ENCODE measurements around the gene AR.

The AR gene, protein sequence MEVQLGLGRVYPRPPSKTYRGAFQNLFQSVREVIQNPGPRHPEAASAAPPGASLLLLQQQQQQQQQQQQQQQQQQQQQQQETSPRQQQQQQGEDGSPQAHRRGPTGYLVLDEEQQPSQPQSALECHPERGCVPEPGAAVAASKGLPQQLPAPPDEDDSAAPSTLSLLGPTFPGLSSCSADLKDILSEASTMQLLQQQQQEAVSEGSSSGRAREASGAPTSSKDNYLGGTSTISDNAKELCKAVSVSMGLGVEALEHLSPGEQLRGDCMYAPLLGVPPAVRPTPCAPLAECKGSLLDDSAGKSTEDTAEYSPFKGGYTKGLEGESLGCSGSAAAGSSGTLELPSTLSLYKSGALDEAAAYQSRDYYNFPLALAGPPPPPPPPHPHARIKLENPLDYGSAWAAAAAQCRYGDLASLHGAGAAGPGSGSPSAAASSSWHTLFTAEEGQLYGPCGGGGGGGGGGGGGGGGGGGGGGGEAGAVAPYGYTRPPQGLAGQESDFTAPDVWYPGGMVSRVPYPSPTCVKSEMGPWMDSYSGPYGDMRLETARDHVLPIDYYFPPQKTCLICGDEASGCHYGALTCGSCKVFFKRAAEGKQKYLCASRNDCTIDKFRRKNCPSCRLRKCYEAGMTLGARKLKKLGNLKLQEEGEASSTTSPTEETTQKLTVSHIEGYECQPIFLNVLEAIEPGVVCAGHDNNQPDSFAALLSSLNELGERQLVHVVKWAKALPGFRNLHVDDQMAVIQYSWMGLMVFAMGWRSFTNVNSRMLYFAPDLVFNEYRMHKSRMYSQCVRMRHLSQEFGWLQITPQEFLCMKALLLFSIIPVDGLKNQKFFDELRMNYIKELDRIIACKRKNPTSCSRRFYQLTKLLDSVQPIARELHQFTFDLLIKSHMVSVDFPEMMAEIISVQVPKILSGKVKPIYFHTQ

DNA sequence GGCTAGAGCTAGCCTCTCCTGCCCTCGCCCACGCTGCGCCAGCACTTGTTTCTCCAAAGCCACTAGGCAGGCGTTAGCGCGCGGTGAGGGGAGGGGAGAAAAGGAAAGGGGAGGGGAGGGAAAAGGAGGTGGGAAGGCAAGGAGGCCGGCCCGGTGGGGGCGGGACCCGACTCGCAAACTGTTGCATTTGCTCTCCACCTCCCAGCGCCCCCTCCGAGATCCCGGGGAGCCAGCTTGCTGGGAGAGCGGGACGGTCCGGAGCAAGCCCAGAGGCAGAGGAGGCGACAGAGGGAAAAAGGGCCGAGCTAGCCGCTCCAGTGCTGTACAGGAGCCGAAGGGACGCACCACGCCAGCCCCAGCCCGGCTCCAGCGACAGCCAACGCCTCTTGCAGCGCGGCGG lies at the start of gene AR:
AR (plus strand) TSS at position 204 of the 400 bp plus-strand sequence. CDS start 1,126 bp downstream, outside the sequence.
- DNase-seq, result no peak

DNA sequence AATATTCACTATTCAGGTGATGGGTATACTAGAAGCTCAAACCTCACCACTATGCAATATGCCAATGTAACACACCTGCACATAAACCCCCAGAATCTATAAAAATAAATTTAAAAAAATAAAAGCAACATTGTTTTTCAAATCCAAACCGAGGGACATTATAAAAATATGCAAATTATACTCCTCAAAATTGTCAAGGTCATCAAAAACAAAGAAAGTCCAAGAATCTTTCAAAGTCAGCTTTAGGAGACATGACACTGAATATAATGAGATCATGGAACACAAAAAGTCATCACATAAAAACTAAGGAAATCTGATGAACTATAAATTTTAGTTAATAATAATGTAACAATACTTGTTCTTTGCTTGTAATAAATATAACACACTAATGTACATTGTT lies 43.2 kb upstream of the AR start:
- DNase-seq, result no peak

DNA sequence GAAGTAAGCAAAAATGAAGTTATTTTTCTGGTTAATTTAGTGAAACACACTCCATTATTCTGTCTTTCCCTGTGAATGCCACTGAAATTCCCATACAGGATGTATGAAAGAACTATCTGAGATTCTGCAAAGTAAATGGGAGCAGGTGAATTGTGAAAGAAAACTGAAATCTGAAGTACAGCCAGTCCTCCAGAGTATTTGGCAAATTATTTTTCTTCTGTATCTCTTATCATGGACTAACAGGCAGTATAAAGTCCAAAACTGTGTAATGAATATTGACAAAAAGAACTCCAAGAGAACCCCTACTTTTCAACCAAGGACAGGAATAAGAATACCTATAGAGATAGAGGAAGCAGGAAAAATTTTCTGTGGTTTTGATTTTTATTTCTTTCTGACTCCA lies 40.8 kb upstream of the AR start:
- no peak for DNase-seq

DNA sequence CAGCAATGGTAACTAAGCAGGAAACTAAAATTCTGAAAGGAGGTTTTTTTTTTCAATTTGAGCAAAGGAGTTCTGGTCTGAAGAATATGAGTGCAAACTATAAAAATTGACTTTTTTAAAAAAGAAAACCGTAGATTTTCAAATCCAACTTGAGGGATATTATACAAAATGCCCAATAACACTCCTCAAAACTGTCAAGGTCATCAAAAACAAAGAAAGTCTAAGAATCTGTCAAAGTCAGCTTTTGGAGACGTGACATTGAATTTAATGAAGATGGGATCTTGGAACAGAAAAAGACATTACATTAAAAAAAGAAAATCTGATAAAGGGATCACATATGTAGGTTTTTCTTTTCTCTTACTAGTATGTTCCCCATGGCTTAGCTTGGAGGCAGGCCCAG lies 40.4 kb upstream of the AR start:
- DNase-seq, result no peak

DNA sequence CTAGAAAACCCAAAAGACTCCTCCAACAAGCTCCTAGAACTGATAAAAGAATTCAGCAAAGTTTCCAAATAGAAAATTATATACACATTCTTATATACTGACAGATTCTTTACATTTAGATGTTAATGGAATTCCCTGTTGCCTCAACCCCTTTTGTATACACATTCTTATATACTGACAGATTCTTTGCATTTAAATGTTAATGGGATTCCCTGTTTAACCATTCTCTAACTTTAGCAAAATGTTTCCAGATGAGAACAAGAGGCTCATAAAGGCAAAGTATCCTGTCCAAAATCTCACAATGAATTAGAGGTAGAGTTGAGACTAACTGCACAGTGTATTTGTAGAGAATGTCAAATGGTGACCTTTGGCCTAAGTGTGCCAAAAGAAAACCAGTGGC lies 23.1 kb upstream of the AR start:
- no peak for DNase-seq

DNA sequence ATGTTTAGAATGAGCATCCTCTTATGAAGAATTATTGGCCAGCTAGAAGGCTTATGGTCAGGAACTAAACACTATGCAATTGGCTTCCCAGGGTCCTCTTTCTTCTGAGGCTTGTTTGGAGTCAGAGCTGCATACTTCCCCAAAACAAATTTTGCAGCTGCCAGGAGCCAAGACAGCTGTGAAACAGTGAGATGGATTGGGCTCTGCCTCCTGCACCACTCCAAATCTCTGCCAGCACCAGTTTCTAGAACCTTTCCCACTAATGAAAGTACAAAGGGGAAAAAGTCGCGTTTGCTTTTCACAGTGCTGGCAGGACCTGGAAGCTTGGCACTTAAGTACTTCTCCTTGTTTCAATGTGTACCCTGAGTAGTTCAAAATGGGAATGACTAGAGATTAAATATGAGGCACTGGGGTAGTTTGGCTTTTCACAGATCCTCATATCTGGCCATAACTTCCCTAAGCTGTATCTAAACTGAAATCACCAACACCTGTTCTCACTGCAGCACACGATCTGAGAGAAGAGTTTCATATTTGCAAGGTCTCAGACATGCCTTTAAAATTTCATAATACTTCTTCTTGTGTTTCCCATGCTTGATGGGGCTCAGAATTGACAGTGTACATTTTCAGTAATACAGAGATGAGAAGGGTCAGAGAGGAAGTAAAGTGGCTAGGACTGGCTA lies 20.7 kb upstream of the AR start:
- DNase-seq, result no peak

DNA sequence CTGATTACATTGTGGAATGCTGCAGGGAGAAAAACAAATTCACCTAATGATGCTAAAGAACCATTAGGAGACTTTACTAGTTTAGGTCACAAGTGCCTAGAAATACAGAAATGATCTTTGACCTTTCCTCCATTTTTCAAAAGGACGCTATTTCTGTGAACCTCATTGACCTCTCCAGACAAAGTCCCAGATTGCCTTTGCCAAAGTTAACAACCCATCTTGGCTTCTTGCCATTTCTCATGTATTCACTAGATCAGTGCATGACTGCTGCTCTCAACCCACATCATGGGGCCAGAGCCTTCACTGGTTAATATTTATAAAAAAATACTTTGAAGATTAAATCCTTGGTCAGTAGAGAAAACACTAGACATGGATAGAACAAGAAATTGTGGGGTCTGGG lies 19.9 kb upstream of the AR start:
- no peak for DNase-seq

DNA sequence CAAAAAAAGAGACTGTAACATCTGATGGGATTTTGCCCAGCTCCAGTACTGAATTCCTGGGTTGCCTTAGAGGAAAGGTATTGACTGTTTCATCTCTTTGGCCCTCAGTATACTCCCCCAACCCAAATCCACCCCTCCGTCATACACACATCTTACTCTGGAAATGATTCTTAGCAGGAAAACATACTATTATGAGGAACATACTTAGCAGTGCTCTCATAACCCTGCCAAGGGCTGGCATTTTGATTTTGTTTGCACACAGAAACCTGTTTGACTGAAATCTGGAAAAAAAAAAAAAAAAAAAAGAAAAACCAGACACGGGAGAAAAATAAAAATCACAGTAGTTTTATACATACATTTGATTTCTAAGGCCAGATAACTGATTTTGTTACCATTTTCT lies 19.4 kb upstream of the AR start:
- no peak for DNase-seq

DNA sequence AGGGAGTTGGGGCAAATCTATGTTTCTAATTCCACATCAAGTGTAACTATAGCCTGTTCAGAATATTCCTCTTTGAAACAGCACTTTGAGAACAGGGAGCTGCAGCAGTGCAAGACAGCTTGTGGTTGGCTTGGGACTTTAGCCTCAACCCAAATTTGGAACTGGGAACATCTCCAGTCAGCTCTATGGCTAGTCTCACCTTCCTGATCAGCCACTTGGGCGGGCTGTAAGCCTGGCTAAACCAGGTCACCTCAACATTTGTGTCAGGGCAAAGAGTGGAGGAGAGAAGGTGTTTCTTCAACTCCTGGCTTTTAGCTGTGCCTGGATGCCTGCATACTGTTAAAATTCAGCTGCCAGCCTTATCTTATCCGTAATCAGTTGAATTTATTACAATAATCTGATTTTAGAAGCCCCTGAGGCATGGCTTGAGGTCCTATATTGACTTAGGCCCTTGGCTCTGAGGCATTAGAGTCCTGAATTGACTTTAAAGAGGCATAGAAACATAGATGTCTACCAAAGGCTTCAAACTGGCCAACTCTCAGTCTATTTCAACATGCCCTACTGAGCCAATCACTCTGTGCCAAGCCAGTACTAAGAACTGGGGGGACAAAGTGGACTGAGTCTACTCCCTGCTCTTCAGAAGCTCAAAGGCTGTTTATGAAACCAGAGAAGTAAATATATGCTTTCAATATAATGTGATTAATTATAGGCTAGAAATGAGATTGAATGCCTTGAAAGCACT lies 18.7 kb upstream of the AR start:
- DNase-seq, result no peak

DNA sequence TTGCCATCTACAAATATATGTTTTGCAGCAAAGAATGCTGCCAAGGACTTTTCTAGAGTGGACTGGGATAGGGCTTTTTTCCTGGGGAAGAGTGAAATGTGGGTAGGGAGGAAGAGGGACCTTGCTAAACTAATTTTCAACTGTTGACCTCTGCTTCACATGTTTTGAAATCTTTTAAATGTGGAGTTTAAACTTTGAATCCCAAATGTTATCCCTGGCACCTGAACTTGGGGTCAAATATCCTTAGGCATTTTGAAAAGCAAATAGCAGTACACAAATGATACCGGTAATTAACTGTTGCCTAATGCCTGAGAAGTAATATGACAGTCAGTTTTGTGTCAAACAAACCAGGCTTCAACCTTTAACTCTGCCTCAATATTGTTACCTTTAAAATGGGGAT lies 7.3 kb upstream of the AR start:
- DNase-seq, result no peak

DNA sequence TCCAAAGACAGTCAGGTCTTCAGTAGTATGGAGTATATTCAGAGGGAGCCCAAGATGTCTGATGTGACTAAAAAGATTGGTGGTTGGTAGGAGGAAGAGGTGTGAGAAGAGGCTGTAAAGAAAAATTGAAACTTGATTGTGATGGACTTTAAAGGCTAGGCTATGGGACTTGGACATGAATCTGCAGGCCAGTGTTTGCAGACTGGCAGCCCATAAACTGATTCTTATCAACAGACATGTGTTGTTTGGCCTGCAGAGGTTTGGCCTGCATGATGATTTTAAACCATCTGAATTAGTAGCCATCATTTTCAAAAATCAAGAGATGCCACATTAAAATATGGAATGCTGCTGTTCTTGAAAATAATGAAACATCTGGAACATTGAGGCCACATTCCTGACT lies 5.4 kb upstream of the AR start:
- DNase-seq, result no peak

DNA sequence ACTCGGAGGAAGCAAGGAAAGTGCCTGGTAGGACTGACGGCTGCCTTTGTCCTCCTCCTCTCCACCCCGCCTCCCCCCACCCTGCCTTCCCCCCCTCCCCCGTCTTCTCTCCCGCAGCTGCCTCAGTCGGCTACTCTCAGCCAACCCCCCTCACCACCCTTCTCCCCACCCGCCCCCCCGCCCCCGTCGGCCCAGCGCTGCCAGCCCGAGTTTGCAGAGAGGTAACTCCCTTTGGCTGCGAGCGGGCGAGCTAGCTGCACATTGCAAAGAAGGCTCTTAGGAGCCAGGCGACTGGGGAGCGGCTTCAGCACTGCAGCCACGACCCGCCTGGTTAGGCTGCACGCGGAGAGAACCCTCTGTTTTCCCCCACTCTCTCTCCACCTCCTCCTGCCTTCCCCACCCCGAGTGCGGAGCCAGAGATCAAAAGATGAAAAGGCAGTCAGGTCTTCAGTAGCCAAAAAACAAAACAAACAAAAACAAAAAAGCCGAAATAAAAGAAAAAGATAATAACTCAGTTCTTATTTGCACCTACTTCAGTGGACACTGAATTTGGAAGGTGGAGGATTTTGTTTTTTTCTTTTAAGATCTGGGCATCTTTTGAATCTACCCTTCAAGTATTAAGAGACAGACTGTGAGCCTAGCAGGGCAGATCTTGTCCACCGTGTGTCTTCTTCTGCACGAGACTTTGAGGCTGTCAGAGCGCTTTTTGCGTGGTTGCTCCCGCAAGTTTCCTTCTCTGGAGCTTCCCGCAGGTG lies 637 bp downstream of the AR start:
- no peak for DNase-seq

DNA sequence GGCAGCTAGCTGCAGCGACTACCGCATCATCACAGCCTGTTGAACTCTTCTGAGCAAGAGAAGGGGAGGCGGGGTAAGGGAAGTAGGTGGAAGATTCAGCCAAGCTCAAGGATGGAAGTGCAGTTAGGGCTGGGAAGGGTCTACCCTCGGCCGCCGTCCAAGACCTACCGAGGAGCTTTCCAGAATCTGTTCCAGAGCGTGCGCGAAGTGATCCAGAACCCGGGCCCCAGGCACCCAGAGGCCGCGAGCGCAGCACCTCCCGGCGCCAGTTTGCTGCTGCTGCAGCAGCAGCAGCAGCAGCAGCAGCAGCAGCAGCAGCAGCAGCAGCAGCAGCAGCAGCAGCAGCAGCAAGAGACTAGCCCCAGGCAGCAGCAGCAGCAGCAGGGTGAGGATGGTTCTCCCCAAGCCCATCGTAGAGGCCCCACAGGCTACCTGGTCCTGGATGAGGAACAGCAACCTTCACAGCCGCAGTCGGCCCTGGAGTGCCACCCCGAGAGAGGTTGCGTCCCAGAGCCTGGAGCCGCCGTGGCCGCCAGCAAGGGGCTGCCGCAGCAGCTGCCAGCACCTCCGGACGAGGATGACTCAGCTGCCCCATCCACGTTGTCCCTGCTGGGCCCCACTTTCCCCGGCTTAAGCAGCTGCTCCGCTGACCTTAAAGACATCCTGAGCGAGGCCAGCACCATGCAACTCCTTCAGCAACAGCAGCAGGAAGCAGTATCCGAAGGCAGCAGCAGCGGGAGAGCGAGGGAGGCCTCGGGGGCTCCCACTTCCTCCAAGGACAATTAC lies 1.4 kb downstream of the AR start:
- no peak for DNase-seq

DNA sequence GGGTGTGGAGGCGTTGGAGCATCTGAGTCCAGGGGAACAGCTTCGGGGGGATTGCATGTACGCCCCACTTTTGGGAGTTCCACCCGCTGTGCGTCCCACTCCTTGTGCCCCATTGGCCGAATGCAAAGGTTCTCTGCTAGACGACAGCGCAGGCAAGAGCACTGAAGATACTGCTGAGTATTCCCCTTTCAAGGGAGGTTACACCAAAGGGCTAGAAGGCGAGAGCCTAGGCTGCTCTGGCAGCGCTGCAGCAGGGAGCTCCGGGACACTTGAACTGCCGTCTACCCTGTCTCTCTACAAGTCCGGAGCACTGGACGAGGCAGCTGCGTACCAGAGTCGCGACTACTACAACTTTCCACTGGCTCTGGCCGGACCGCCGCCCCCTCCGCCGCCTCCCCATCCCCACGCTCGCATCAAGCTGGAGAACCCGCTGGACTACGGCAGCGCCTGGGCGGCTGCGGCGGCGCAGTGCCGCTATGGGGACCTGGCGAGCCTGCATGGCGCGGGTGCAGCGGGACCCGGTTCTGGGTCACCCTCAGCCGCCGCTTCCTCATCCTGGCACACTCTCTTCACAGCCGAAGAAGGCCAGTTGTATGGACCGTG lies 2.2 kb downstream of the AR start:
- DNase-seq, result no peak

DNA sequence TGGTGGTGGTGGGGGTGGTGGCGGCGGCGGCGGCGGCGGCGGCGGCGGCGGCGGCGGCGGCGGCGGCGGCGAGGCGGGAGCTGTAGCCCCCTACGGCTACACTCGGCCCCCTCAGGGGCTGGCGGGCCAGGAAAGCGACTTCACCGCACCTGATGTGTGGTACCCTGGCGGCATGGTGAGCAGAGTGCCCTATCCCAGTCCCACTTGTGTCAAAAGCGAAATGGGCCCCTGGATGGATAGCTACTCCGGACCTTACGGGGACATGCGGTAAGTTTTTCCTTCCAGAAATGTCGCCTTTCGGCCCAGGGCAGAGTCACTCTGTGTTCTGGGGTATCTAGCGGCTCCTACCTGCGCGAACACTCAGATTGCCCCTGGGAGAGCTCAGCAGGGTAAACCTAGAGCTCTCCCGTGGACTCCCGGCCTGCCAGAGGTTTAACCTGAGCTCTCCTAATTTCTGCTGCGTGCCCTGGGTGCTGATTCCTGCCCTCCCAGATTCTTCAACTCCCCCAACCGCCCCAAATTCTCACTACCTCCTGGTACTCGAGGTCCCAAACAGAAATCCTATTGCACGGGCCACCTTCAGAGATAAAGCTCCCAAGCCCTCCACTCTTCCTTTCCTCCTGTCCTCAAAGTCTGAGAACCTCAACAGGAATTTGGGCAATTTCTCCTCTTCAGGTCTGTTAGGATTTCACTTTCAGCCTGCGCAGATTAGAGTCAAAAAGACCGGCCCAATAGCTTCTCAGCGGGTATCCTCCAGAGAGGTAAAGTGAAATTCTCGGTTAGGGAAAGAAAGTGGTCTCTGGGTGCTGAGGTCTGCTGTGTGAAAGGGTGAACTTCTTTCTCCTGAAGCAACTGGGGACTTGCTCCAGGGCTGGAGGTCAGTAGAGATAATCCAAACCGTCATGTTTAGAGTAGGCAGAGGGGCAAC lies 2.9 kb downstream of the AR start:
- DNase-seq, result no peak

DNA sequence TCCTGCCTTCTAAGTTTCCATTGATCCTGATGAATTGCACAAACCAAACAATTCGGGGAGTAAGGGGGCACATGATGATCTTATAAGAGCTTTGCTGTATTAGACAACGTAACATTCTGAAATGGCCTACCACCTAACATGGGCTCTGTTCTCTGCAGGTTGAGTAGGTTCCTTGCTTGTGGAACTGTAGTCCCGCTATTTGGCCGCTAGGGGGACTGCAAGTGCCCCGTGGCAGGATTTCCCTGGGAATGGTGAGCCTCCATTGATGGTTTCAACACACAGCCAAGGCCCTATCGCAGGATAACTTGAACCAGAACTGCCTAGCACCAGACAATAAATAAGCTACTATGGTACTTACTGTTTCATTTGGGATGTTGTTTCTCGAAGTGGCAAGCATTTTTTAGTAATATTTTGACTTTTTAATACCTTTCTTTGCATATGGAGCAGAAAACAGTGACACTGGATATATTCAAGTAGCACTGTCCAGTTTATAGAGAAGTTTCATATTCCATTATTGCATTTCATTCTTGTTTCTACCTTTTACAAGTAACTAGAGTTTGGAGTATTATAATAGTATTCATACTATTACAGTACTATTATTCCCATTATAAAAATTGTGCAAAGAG lies 11.9 kb downstream of the AR start:
- no peak for DNase-seq

DNA sequence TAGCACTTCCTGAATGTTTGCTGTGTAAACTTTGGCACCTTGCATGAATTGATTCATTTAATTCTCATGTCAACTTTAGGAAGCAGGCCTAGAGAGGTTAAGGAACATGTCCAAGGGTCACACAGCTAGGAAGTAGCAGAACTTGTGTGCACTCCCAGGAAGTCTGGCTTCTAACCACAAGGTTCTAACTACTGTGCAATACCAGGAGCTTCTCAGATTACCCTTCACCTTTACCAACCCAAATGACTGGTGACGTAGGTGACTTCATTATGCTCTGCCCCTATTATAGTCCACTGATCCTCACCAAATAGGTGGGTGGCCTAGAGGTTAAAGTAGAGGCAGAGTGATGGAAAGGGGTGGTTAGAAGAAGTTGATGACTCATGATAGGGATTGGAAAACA lies 14.4 kb downstream of the AR start:
- DNase-seq, result no peak

DNA sequence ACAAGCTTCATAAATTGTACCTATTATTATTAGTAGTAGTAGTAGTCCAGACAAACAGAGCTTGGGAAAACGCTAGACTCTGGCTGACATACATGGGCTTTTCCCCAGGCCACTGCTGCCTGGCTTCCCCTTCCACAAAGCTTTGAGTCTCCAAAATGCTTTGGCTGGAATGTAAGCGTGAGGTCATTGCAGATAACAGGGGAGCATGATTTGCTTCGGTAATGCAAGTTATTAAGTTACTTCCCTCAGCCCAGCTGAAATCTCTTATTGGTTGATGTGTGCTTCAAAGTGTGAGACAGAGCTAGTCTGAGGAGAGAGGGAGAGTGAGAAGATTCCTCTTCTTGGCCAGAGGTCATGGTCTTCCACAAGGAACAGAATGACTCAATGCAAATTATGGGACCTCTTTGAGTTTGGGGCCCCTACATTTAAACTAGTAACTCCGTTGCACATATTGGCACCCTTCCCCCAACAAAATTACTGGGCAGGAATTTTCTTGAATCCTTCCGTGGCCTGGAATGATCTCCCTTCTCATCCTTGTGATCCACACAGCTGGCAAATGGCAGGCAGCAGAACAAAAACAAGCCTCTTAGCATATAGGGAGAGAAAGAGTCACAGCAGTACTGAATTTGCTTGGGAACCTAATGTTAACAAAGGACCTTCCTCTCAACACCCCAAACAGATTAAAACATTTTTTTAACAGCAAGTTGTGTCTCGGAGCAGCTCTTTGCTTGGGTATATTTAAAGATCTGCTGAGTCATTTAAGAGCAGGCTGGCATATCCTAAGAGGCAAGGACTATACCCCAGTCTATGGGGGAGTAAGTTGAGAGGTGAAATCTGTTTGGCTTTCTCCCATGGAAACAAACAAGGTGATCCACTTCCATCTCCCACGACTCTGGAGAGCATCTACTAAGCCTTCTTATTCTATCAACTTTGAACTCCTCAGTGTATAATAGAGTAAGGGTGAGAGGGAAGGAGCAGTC lies 19.9 kb downstream of the AR start:
- no peak for DNase-seq
